IMR-90 (cell line): Measurements from ENCODE around the gene RAB9A. TPM values are rescaled to one million over a fixed set of nuclear protein-coding genes. Genes with fewer than 3 reads are reported as not detected.

ENCODE experiments used
- ATAC-seq: fragments of 200-7000 bp; cut with Tn5 transposase; 2 replicates; pipeline ENCODE4 v1.9.1; 2020; ENCODE audit warnings: low read depth, mild to moderate bottlenecking, moderate library complexity
- BruUV-seq: library from RNA; stranded (reverse); fragments of 400-500 nt; replicated peaks from 2 replicates; lab custom pipeline; 2021; lab: Mats Ljungman, UMichigan
- CTCF ChIA-PET: fragments of 300-600 bp; formaldehyde crosslinking; extraction: SDS; loops from one replicate; lab custom pipeline; 2021; ENCODE audit warnings: antibody characterized with exemption; lab: Yijun Ruan, JAX
- POLR2A ChIA-PET: fragments of 300-600 bp; sonication (Branson Sonifier 250); formaldehyde crosslinking; loops from one replicate; lab custom pipeline; 2022; ENCODE audit warnings: antibody characterized with exemption; ENCODE audit not compliant: unreplicated experiment; lab: Charles Lee
- DNase-seq: peaks from one replicate; pipeline ENCODE4 v3.0.0; 2013
- H2AFZ ChIP-seq: replicated peaks from 2 replicates; pipeline ENCODE3; 2013; ENCODE audit warnings: low read length, mild to moderate bottlenecking; ENCODE audit not compliant: poor library complexity
- H2AK5ac ChIP-seq: 2 replicates; pipeline ENCODE4 v1.6.1; 2013; ENCODE audit warnings: low read depth, low read length, inconsistent platforms
- H2AK9ac ChIP-seq: replicated peaks from 2 replicates; pipeline ENCODE3; 2013; ENCODE audit warnings: mild to moderate bottlenecking, low read depth, low read length, moderate library complexity; ENCODE audit not compliant: poor library complexity
- H2BK120ac ChIP-seq: 2 replicates; pipeline ENCODE4 v1.6.1; 2013; ENCODE audit warnings: low read depth, low read length, inconsistent platforms
- H2BK15ac ChIP-seq: 3 replicates; pipeline ENCODE4 v1.6.1; 2013; ENCODE audit warnings: low read depth, low read length, inconsistent platforms
- H2BK20ac ChIP-seq: 2 replicates; pipeline ENCODE4 v1.6.1; 2013; ENCODE audit warnings: low read depth, mild to moderate bottlenecking, inconsistent platforms, low read length, moderate library complexity
- H2BK5ac ChIP-seq: 2 replicates; pipeline ENCODE4 v1.6.1; 2013; ENCODE audit warnings: mild to moderate bottlenecking, low read depth, low read length, inconsistent platforms; ENCODE audit not compliant: poor library complexity, severe bottlenecking
- H3K14ac ChIP-seq: replicated peaks from 2 replicates; pipeline ENCODE4 v1.6.1; 2013; ENCODE audit warnings: low read depth, low read length, inconsistent platforms
- H3K18ac ChIP-seq: 2 replicates; pipeline ENCODE4 v1.6.1; 2013; ENCODE audit warnings: low read depth, low read length, control low read depth
- H3K23ac ChIP-seq: 2 replicates; pipeline ENCODE4 v1.6.1; 2013; ENCODE audit warnings: low read depth, low read length, inconsistent platforms
- H3K27ac ChIP-seq: 2 replicates; pipeline ENCODE4 v1.5.1; 2013; ENCODE audit warnings: mild to moderate bottlenecking, control low read depth, low read length; ENCODE audit not compliant: insufficient read depth
- H3K27me3 ChIP-seq: 2 replicates; pipeline ENCODE4 v1.6.1; 2013; ENCODE audit warnings: low read length; ENCODE audit not compliant: control insufficient read depth, insufficient read depth
- H3K36me3 ChIP-seq: 2 replicates; pipeline ENCODE4 v1.6.1; 2013; ENCODE audit warnings: low read length, mixed read lengths; ENCODE audit not compliant: control insufficient read depth, insufficient read depth
- H3K4ac ChIP-seq: 2 replicates; pipeline ENCODE4 v1.6.1; 2013; ENCODE audit warnings: low read depth, low read length, inconsistent platforms
- H3K4me1 ChIP-seq: 2 replicates; pipeline ENCODE4 v1.6.1; 2013; ENCODE audit warnings: low read length, mixed read lengths; ENCODE audit not compliant: control insufficient read depth, insufficient read depth
- H3K4me2 ChIP-seq: 2 replicates; pipeline ENCODE4 v1.6.1; 2013; ENCODE audit warnings: low read depth, mild to moderate bottlenecking, control low read depth, low read length, moderate library complexity
- H3K4me3 ChIP-seq: 2 replicates; pipeline ENCODE4 v1.5.1; 2013; ENCODE audit warnings: low read depth, mild to moderate bottlenecking, control low read depth, low read length, moderate library complexity; ENCODE audit not compliant: insufficient read depth
- H3K56ac ChIP-seq: 2 replicates; pipeline ENCODE4 v1.6.1; 2013; ENCODE audit warnings: low read length, inconsistent platforms; ENCODE audit not compliant: insufficient read depth; ENCODE audit errors: extremely low read depth
- H3K79me1 ChIP-seq, 2 experiments: 2 replicates each; pipeline ENCODE4 v1.6.1; 2013; ENCODE audit warnings: low read length in 2 of 2, inconsistent platforms in 1 of 2, low read depth in 1 of 2
- H3K9ac ChIP-seq: 2 replicates; pipeline ENCODE4 v1.6.1; 2013; ENCODE audit warnings: low read depth, low read length, control low read depth
- H3K9me1 ChIP-seq: 2 replicates; pipeline ENCODE4 v1.6.1; 2013; ENCODE audit warnings: low read length, inconsistent platforms; ENCODE audit not compliant: insufficient read depth
- H3K9me3 ChIP-seq: 2 replicates; pipeline ENCODE4 v1.6.1; 2013; ENCODE audit warnings: low read length; ENCODE audit not compliant: control insufficient read depth, insufficient read depth
- H4K20me1 ChIP-seq: 2 replicates; pipeline ENCODE4 v1.6.1; 2013; ENCODE audit warnings: low read length, inconsistent platforms; ENCODE audit not compliant: insufficient read depth
- H4K5ac ChIP-seq: 2 replicates; pipeline ENCODE4 v1.6.1; 2013; ENCODE audit warnings: mild to moderate bottlenecking, low read depth, low read length, control low read depth
- H4K8ac ChIP-seq, 2 experiments: 2 replicates each; pipeline ENCODE4 v1.6.1; 2013; ENCODE audit warnings: low read depth in 2 of 2, low read length in 2 of 2, control low read depth in 1 of 2, inconsistent platforms in 1 of 2
- H4K91ac ChIP-seq: 2 replicates; pipeline ENCODE4 v1.6.1; 2013; ENCODE audit warnings: low read depth, low read length, inconsistent platforms; ENCODE audit not compliant: insufficient read depth
- BHLHE40 ChIP-seq: fragments of 150-350 bp; IDR thresholded peaks from 2 replicates; pipeline ENCODE4 v1.6.1; 2016; ENCODE audit warnings: mild to moderate bottlenecking, low read depth, low read length
- CEBPB ChIP-seq: IDR thresholded peaks from 2 replicates; pipeline ENCODE4 v1.6.1; 2012; ENCODE audit warnings: low read depth, low read length, improper control_type of control experiment
- CHD1 ChIP-seq: IDR thresholded peaks from 2 replicates; pipeline ENCODE4 v1.6.1; 2012; ENCODE audit warnings: low read depth, low read length, improper control_type of control experiment
- CTCF ChIP-seq: conservative IDR thresholded peaks from 2 replicates; pipeline ENCODE4 v1.5.1; 2012; ENCODE audit warnings: mild to moderate bottlenecking, low read depth, low read length, improper control_type of control experiment
- ELK1 ChIP-seq: fragments of 150-350 bp; IDR thresholded peaks from 2 replicates; pipeline ENCODE4 v1.6.1; 2016; ENCODE audit warnings: low read depth, mild to moderate bottlenecking, low read length, moderate library complexity, borderline replicate concordance
- FOS ChIP-seq: fragments of 150-350 bp; IDR thresholded peaks from 2 replicates; pipeline ENCODE4 v1.6.1; 2016; ENCODE audit warnings: low read depth, low read length
- MAZ ChIP-seq: IDR thresholded peaks from 2 replicates; pipeline ENCODE4 v1.6.1; 2012; ENCODE audit warnings: low read depth, mild to moderate bottlenecking, low read length, improper control_type of control experiment, moderate library complexity, borderline replicate concordance
- MXI1 ChIP-seq: IDR thresholded peaks from 2 replicates; pipeline ENCODE4 v1.6.1; 2012; ENCODE audit warnings: low read depth, mild to moderate bottlenecking, low read length, moderate library complexity, borderline replicate concordance
- NFE2L2 ChIP-seq: fragments of 150-350 bp; IDR thresholded peaks from 2 replicates; pipeline ENCODE4 v1.6.1; 2016; ENCODE audit warnings: low read depth, mild to moderate bottlenecking, low read length
- POLR2A ChIP-seq: IDR thresholded peaks from 2 replicates; pipeline ENCODE4 v1.6.1; 2012; ENCODE audit warnings: mild to moderate bottlenecking, low read depth, low read length
- RAD21 ChIP-seq: IDR thresholded peaks from 2 replicates; pipeline ENCODE4 v1.6.1; 2012; ENCODE audit warnings: low read length, improper control_type of control experiment
- RCOR1 ChIP-seq: IDR thresholded peaks from 2 replicates; pipeline ENCODE4 v1.6.1; 2012; ENCODE audit warnings: mild to moderate bottlenecking, low read length, improper control_type of control experiment; ENCODE audit not compliant: insufficient replicate concordance
- RFX5 ChIP-seq: IDR thresholded peaks from 2 replicates; pipeline ENCODE4 v1.8.0; 2012; ENCODE audit warnings: low read depth, mild to moderate bottlenecking, low read length, moderate library complexity
- SMC3 ChIP-seq: fragments of 150-350 bp; IDR thresholded peaks from 2 replicates; pipeline ENCODE4 v1.6.1; 2016; ENCODE audit warnings: low read depth, mild to moderate bottlenecking, antibody characterized with exemption, low read length, moderate library complexity
- USF2 ChIP-seq: fragments of 150-350 bp; IDR thresholded peaks from 2 replicates; pipeline ENCODE4 v1.6.1; 2017; ENCODE audit warnings: mild to moderate bottlenecking, antibody characterized with exemption, low read length, low read depth
- WGBS, 2 experiments: methylation state at CpG; one replicate each; pipeline versions ENCODE4 v1.1.5 to v1.1.7; 2013; ENCODE audit warnings: missing lambda C conversion rate in 2 of 2; ENCODE audit not compliant: insufficient read length in 1 of 2; ENCODE audit errors: extremely low coverage in 2 of 2; 5-methylcytosine and 5-hydroxymethylcytosine counted together
- dilution Hi-C: fragments of 300-500 bp; cut with HindIII; formaldehyde crosslinking; loops from one replicate; pipeline ENCODE4 v1.14.3; 2018; ENCODE audit warnings: low sequenced_read_pairs; ENCODE audit not compliant: unreplicated experiment
- in situ Hi-C: fragments of 300-500 bp; cut with MboI; formaldehyde crosslinking; loops from 3 replicates; pipeline ENCODE4 v1.14.3; 2019; ENCODE audit warnings: low sequenced_read_pairs, inconsistent platforms, mixed read lengths
- intact Hi-C: fragments of 100-400 bp; cut with micrococcal nuclease; formaldehyde crosslinking; loops from 2 replicates; pipeline ENCODE4 v1.10.0; 2022
- polyA plus RNA-seq, 3 experiments: library from polyadenylated mRNA; depleted of rRNA; stranded (reverse); fragments of >200 nt; gene quantifications; 2 replicates each; pipeline ENCODE4 v1.2.3, GENCODE V29; 2012; ENCODE audit warnings: low replicate concordance in 1 of 3
- total RNA-seq: library from RNA; depleted of rRNA; stranded (reverse); fragments of >200 nt; gene quantifications from 2 replicates; pipeline ENCODE4 v1.2.3, GENCODE V29; 2012

Gene RAB9A
- total and polyA plus RNA-seq, 2 of the 4 experiments (the other 2 are of a cell fraction), result 15.8 to 22.3 TPM

GRCh38 chrX:13666836-13667235, 22.1 kb upstream of the RAB9A start:
- Histone ChIP-seq H2BK20ac (no peak overlapping the region), H3K4ac (no peak overlapping the region), H3K4me3 (no peak overlapping the region), H2AK5ac (no peak overlapping the region), H2BK15ac (no peak overlapping the region), H3K9ac (no peak overlapping the region), H2AFZ (no peak overlapping the region), H3K56ac (no peak overlapping the region), H3K27ac (no peak overlapping the region), H2AK9ac (no peak overlapping the region), H3K36me3 (no peaks in the 10 kb centered on the region), H2BK120ac (no peak overlapping the region), H3K79me1 (no peaks in the 10 kb centered on the region), H3K27me3 (peaks cover 27% of the 10 kb centered on the region), H4K91ac (no peak overlapping the region), H3K18ac (no peak overlapping the region), H3K14ac (no peak overlapping the region), H3K9me3 (no peaks in the 10 kb centered on the region), H4K8ac (no peak overlapping the region), H3K23ac (no peak overlapping the region), H3K4me2 (no peak overlapping the region), H3K9me1 (no peaks in the 10 kb centered on the region), H4K5ac (no peak overlapping the region), H4K20me1 (no peaks in the 10 kb centered on the region), H3K4me1 (peaks cover 5% of the 10 kb centered on the region; the same call in 1 of the 2 replicates), H2BK5ac (no peak overlapping the region)
- DNase-seq (no peak), ATAC-seq (no peak)
- dilution Hi-C loops (no loop called here), intact Hi-C loops (no loop called here), in situ Hi-C loops (no loop called here)
- TF ChIP-seq RFX5 (no peak), CHD1 (no peak), FOS (no peak), CEBPB (no peak), NFE2L2 (no peak), RCOR1 (no peak), SMC3 (no peak), USF2 (no peak), MAZ (no peak), MXI1 (no peak), RAD21 (no peak), ELK1 (no peak), BHLHE40 (no peak), CTCF (no peak), POLR2A (no peak)
- BruUV-seq, result no TSS peak
- CTCF ChIA-PET, result no interaction called here
- POLR2A ChIA-PET, result no interaction called here
- no CpG with 5 or more reads among the region's 3 CpGs for WGBS, 2 experiments
